Neural progenitor cell (in vitro differentiated cells): ENCODE measurements around the gene ART3. TPM values are rescaled to one million over a fixed set of nuclear protein-coding genes. Genes with fewer than 3 reads are reported as not detected.
"Not testable (repeated sequence)": the region's sequence is repeated elsewhere in the genome, so short reads cannot be mapped to it uniquely, and the experiment has no call there.

Experiments
- DNase-seq: peaks from one replicate; pipeline ENCODE4 v3.0.0-alpha.2; 2016; ENCODE audit warnings: low spot score
- H2AFZ ChIP-seq: fragments of 200-600 bp; sonication (generic); replicated peaks from 2 replicates; pipeline ENCODE4 v1.6.1; 2016; ENCODE audit warnings: antibody characterized with exemption
- H3F3A ChIP-seq: fragments of 200-600 bp; sonication (generic); 2 replicates; pipeline ENCODE4 v1.6.1; 2016; ENCODE audit warnings: antibody characterized with exemption, low read depth
- H3K27ac ChIP-seq: fragments of 200-600 bp; sonication (generic); 2 replicates; pipeline ENCODE4 v1.5.1; 2016; ENCODE audit warnings: mild to moderate bottlenecking
- H3K27me3 ChIP-seq: fragments of 200-600 bp; sonication (generic); 2 replicates; pipeline ENCODE4 v1.6.1; 2016; ENCODE audit warnings: mild to moderate bottlenecking, moderate library complexity
- H3K36me3 ChIP-seq: fragments of 200-600 bp; sonication (generic); 2 replicates; pipeline ENCODE4 v1.5.1; 2016
- H3K4me1 ChIP-seq: fragments of 200-600 bp; sonication (generic); 2 replicates; pipeline ENCODE4 v1.6.1; 2016; ENCODE audit warnings: mixed run types
- H3K4me2 ChIP-seq: fragments of 200-600 bp; sonication (generic); 2 replicates; pipeline ENCODE4 v1.6.1; 2016
- H3K4me3 ChIP-seq: fragments of 200-600 bp; sonication (generic); 2 replicates; pipeline ENCODE4 v1.5.1; 2016
- H3K79me2 ChIP-seq: fragments of 200-600 bp; sonication (generic); 2 replicates; pipeline ENCODE4 v1.6.1; 2016; ENCODE audit warnings: low read depth
- H3K9ac ChIP-seq: fragments of 200-600 bp; sonication (generic); 2 replicates; pipeline ENCODE4 v1.6.1; 2016
- H3K9me3 ChIP-seq: fragments of 200-600 bp; sonication (generic); 2 replicates; pipeline ENCODE4 v1.5.1; 2016; ENCODE audit warnings: low read depth
- H4K20me1 ChIP-seq: fragments of 200-600 bp; sonication (generic); 2 replicates; pipeline ENCODE4 v1.6.1; 2016; ENCODE audit warnings: low read depth
- H3K27ac Mint-ChIP-seq: 3 replicates; pipeline ENCODE4 v1.8.0; 2021; ENCODE audit warnings: mixed read lengths
- H3K27me3 Mint-ChIP-seq: 2 replicates; pipeline ENCODE4 v1.8.0; 2022; ENCODE audit warnings: low read depth, mild to moderate bottlenecking, inconsistent platforms, moderate library complexity, mixed read lengths; ENCODE audit not compliant: insufficient read depth
- H3K36me3 Mint-ChIP-seq: 3 replicates; pipeline ENCODE4 v1.8.0; 2021; ENCODE audit warnings: mixed read lengths
- H3K4me1 Mint-ChIP-seq: 3 replicates; pipeline ENCODE4 v1.8.0; 2021; ENCODE audit warnings: mixed read lengths
- H3K4me3 Mint-ChIP-seq: 3 replicates; pipeline ENCODE4 v1.8.0; 2021; ENCODE audit warnings: mild to moderate bottlenecking, moderate library complexity, mixed read lengths
- H3K9me3 Mint-ChIP-seq: 3 replicates; pipeline ENCODE4 v1.8.0; 2020; ENCODE audit warnings: mixed read lengths
- EZH2 ChIP-seq: fragments of 200-600 bp; sonication (generic); IDR thresholded peaks from 2 replicates; pipeline ENCODE4 v1.6.1; 2017; ENCODE audit warnings: antibody characterized with exemption, mild to moderate bottlenecking, moderate library complexity
- EZH2phosphoT487 ChIP-seq: fragments of 200-600 bp; sonication (generic); IDR thresholded peaks from 2 replicates; pipeline ENCODE4 v1.6.1; 2017; ENCODE audit warnings: antibody characterized with exemption
- total RNA-seq: library from RNA; depleted of rRNA; stranded (reverse); fragments of >200 nt; gene quantifications from 2 replicates; pipeline ENCODE4 v1.2.3, GENCODE V29; 2015; ENCODE audit warnings: low replicate concordance
- TF ChIP-seq, protein P1 (sequence below): fragments of 200-600 bp; sonication (generic); IDR thresholded peaks from 2 replicates; pipeline ENCODE4 v1.5.1; 2017; ENCODE audit warnings: antibody characterized with exemption, mild to moderate bottlenecking

The ART3 gene
- total RNA-seq, 1 donor from 2014 or later = not detected

DNA sequence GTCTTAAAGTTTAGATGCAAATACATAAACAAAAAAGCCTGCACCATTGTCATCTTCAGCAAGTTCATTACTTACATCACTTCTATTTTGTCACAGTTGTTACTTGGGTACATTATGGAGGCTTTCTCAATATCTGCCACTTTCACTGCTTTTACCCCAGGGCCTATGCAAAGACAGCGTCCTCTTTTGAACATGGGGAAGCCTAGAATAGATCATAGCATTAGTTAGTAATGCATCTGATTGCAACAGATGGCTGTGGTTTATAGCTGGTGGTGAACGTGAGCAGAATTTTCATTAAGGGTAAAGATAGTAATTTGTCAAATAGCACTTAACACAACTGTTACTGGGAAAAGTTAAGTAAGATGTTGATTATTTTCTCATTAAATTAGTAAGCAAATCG is 39.4 kb upstream of the ART3 start:
- no peak overlapping the region for H3K4me3 Mint-ChIP-seq
- Histone ChIP-seq H3K9ac (no peak overlapping the region), H3K27me3 (no peaks in the 10 kb centered on the region), H3K9me3 (no peaks in the 10 kb centered on the region), H3K27ac (no peak overlapping the region), H2AFZ (no peak overlapping the region), H3K4me2 (no peak overlapping the region), H4K20me1 (no peaks in the 10 kb centered on the region), H3K79me2 (no peaks in the 10 kb centered on the region), H3K4me3 (no peak overlapping the region), H3F3A (no peaks in the 10 kb centered on the region), H3K36me3 (no peaks in the 10 kb centered on the region), H3K4me1 (no peaks in the 10 kb centered on the region)
- no peak for DNase-seq
- TF ChIP-seq EZH2phosphoT487 (no peak), EZH2 (no peak)
- TF ChIP-seq, protein P1, sequence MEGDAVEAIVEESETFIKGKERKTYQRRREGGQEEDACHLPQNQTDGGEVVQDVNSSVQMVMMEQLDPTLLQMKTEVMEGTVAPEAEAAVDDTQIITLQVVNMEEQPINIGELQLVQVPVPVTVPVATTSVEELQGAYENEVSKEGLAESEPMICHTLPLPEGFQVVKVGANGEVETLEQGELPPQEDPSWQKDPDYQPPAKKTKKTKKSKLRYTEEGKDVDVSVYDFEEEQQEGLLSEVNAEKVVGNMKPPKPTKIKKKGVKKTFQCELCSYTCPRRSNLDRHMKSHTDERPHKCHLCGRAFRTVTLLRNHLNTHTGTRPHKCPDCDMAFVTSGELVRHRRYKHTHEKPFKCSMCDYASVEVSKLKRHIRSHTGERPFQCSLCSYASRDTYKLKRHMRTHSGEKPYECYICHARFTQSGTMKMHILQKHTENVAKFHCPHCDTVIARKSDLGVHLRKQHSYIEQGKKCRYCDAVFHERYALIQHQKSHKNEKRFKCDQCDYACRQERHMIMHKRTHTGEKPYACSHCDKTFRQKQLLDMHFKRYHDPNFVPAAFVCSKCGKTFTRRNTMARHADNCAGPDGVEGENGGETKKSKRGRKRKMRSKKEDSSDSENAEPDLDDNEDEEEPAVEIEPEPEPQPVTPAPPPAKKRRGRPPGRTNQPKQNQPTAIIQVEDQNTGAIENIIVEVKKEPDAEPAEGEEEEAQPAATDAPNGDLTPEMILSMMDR = no peak
- no peak overlapping the region for H3K27ac Mint-ChIP-seq
- H3K27me3 Mint-ChIP-seq = no peaks in the 10 kb centered on the region
- H3K9me3 Mint-ChIP-seq = no peaks in the 10 kb centered on the region
- H3K36me3 Mint-ChIP-seq = no peaks in the 10 kb centered on the region
- H3K4me1 Mint-ChIP-seq = no peaks in the 10 kb centered on the region

- no peak within 1 kb of the TSS for H3K4me3 Mint-ChIP-seq
These were observed 38.6 kb upstream of the ART3 start, which contains the start of gene CXCL11 for GRCh38 chr4:76035799-76036380. Gene CXCL11, minus strand, starts transcription at chr4:76036070. Its CDS starts 83 bp downstream, at chr4:76035987.

GRCh38 chr4:76036855-76037254 is 37.7 kb upstream of the ART3 start:
- Histone ChIP-seq H3K27ac (no peak overlapping the region), H3K79me2 (no peaks in the 10 kb centered on the region), H3K4me3 (no peak overlapping the region), H3K4me1 (no peaks in the 10 kb centered on the region), H3K27me3 (no peaks in the 10 kb centered on the region), H3K9ac (no peak overlapping the region), H4K20me1 (no peaks in the 10 kb centered on the region), H2AFZ (no peak overlapping the region), H3K9me3 (no peaks in the 10 kb centered on the region), H3K4me2 (no peak overlapping the region), H3F3A (no peaks in the 10 kb centered on the region), H3K36me3 (no peaks in the 10 kb centered on the region)
- Mint-ChIP-seq H3K36me3 (no peaks in the 10 kb centered on the region), H3K27ac (no peak overlapping the region), H3K9me3 (no peaks in the 10 kb centered on the region), H3K4me3 (no peak overlapping the region), H3K4me1 (no peaks in the 10 kb centered on the region), H3K27me3 (no peaks in the 10 kb centered on the region)
- DNase-seq = no peak
- no peak for TF ChIP-seq EZH2

More at GRCh38 chr4:76035799-76036380, 38.6 kb upstream of the ART3 start, which contains the start of gene CXCL11:
- H3K4me3 ChIP-seq = no peak within 1 kb of the TSS
- no peak within 1 kb of the TSS for H3K4me2 ChIP-seq
- Mint-ChIP-seq H3K36me3 (no peaks in the 10 kb centered on the region), H3K9me3 (no peaks in the 10 kb centered on the region), H3K27ac (no peak within 1 kb of the TSS), H3K27me3 (no peaks in the 10 kb centered on the region), H3K4me1 (no peaks in the 10 kb centered on the region)
- no peaks in the 10 kb centered on the region for H3K27me3 ChIP-seq
- no peak within 1 kb of the TSS for H2AFZ ChIP-seq
- TF ChIP-seq EZH2 (no peak), EZH2phosphoT487 (no peak)
- TF ChIP-seq, protein P1 = no peak
- no peaks in the 10 kb centered on the region for H4K20me1 ChIP-seq
- H3K9me3 ChIP-seq = no peaks in the 10 kb centered on the region
- no peaks in the 10 kb centered on the region for H3K4me1 ChIP-seq
- no peak for DNase-seq
- no peak within 1 kb of the TSS for H3K9ac ChIP-seq
- no peaks in the 10 kb centered on the region for H3K79me2 ChIP-seq
- H3K36me3 ChIP-seq = no peaks in the 10 kb centered on the region
- no peak within 1 kb of the TSS for H3K27ac ChIP-seq
- H3F3A ChIP-seq = no peaks in the 10 kb centered on the region

GRCh38 chr4:76042241-76042998 is 32.1 kb upstream of the ART3 start:
- not testable (repeated sequence) for H3K4me3 ChIP-seq, H3K4me1 ChIP-seq, H3F3A ChIP-seq, H3K4me3 Mint-ChIP-seq, H3K4me1 Mint-ChIP-seq, H3K36me3 Mint-ChIP-seq, H3K9me3 Mint-ChIP-seq, H3K27ac ChIP-seq, H3K27ac Mint-ChIP-seq, H3K79me2 ChIP-seq, H3K4me2 ChIP-seq, H3K9me3 ChIP-seq, H3K27me3 Mint-ChIP-seq, H3K36me3 ChIP-seq, H4K20me1 ChIP-seq, H3K27me3 ChIP-seq, DNase-seq, H2AFZ ChIP-seq, H3K9ac ChIP-seq

DNA sequence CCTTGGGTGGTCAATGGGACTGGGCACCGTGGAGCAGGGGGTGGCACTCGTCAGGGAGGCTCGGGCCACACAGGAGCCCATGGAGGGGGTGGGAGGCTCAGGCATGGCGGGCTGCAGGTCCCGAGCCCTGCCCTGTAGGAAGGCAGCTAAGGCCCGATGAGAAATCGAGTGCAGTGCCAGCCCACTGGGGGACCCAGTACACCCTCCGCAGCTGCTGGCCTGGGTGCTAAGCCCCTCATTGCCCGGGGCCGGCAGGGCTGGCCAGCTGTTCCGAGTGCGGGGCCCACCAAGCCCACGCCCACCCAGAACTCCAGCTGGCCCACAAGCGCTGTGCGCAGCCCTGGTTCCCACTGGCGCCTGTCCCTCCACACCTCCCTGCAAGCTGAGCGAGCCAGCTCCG is 31.2 kb upstream of the ART3 start:
- H3K79me2 ChIP-seq, H3K27me3 Mint-ChIP-seq, H3K4me1 ChIP-seq, H3F3A ChIP-seq, H3K36me3 ChIP-seq, H3K9me3 Mint-ChIP-seq, H3K4me3 Mint-ChIP-seq, H3K36me3 Mint-ChIP-seq, H3K9me3 ChIP-seq, H3K4me1 Mint-ChIP-seq, H3K4me3 ChIP-seq, H3K27ac Mint-ChIP-seq, H3K4me2 ChIP-seq, H3K9ac ChIP-seq, H3K27me3 ChIP-seq, H3K27ac ChIP-seq, H4K20me1 ChIP-seq, H2AFZ ChIP-seq, DNase-seq: not testable (repeated sequence)

DNA sequence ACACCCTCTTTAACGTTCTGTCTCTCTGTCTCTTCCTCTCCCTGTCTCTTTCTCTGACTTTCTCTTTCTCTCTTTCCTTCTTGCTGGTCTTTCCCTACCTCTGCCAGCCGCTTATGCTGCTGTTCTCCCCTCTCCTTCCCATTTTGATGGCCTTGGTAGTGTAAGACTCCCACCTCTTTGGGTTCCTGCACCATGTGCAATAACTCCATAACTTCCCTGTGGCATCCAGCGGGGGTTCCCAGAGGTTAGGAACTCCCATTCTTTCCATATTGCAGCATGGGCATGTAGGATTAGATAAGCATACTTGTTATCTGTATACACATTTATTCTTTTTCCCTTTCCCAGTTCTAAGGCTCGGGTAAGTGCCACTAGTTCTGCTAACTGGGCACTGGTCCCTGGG is 29.8 kb upstream of the ART3 start:
- H4K20me1 ChIP-seq, H3K4me3 ChIP-seq, DNase-seq, H3K9me3 Mint-ChIP-seq, H3K36me3 Mint-ChIP-seq, H3K4me3 Mint-ChIP-seq, H3F3A ChIP-seq, H3K27ac Mint-ChIP-seq, H3K79me2 ChIP-seq, H3K27me3 ChIP-seq, H3K27ac ChIP-seq, H3K36me3 ChIP-seq, H2AFZ ChIP-seq, H3K9me3 ChIP-seq, H3K4me2 ChIP-seq, H3K9ac ChIP-seq, H3K27me3 Mint-ChIP-seq, H3K4me1 ChIP-seq: not testable (repeated sequence)
- H3K4me1 Mint-ChIP-seq = peaks cover 11% of the 10 kb centered on the region
